H1 (cell line): ENCODE results near the gene MED10. TPM values are rescaled to one million over a fixed set of nuclear protein-coding genes. Genes with fewer than 3 reads are reported as not detected.

Source experiments
- ATF2 ChIP-seq: IDR thresholded peaks from 2 replicates; pipeline ENCODE4 v1.6.1; 2012; ENCODE audit warnings: low read length, inconsistent platforms
- EGR1 ChIP-seq: IDR thresholded peaks from 2 replicates; pipeline ENCODE4 v1.6.1; 2011; ENCODE audit warnings: low read depth, low read length, borderline replicate concordance
- JUND ChIP-seq: IDR thresholded peaks from 2 replicates; pipeline ENCODE4 v1.6.1; 2011; ENCODE audit warnings: mild to moderate bottlenecking, improper control_type of control experiment, low read length
- NRF1 ChIP-seq: IDR thresholded peaks from 2 replicates; pipeline ENCODE4 v1.6.1; 2011; ENCODE audit warnings: mild to moderate bottlenecking, low read depth, low read length, improper control_type of control experiment
- RBBP5 ChIP-seq: IDR thresholded peaks from 2 replicates; pipeline ENCODE4 v1.7.1; 2012; ENCODE audit warnings: low read depth, mild to moderate bottlenecking, inconsistent platforms, low read length, moderate library complexity, borderline replicate concordance
- polyA plus RNA-seq, 7 experiments: library from polyadenylated mRNA; depleted of rRNA in 3 of 7; stranded (reverse) in 5 of 7; unstranded in 2 of 7; fragments of >200 nt in 5 of 7; fragments of 200-250 nt in 2 of 7; gene quantifications; 1 replicate in 5 of 7; 2 replicates in 1 of 7; 4 replicates in 1 of 7; pipeline versions ENCODE4 v1.2.1 to v1.2.3, GENCODE V29; 2011 to 2013; ENCODE audit warnings: missing spikeins in 2 of 7, mixed read lengths in 2 of 7
- total RNA-seq: library from RNA; stranded (reverse); fragmentation: NEBNext Ultra II Directional; extraction: Animal tissue kit (Norgen Biotek cat#: 25700); gene quantifications from 2 replicates; pipeline ENCODE4 v1.2.1, GENCODE V29; 2021

The MED10 gene
- total and polyA plus RNA-seq, 2 of the 8 experiments (the other 6 are each of a cell fraction or from before 2014, with no cell fraction given), result 20.1 to 23.2 TPM

- TF ChIP-seq RBBP5 (no peak), JUND (no peak), EGR1 (no peak), ATF2 (no peak), NRF1 (no peak)
Observed at GRCh38 chr5:6344593-6344989, 33.8 kb downstream of the MED10 start (continued).
